Activated CD4-positive, alpha-beta memory T cell treated with anti-CD3 and anti-CD28 coated beads, Interleukin-2, amount 10 ng/mL, durations not matched to agents 7 days and 5 days (primary cell): Measurements from ENCODE around the gene PPP1R37. TPM values are rescaled to one million over a fixed set of nuclear protein-coding genes. Genes with fewer than 3 reads are reported as not detected.

Experiments used
- CTCF ChIA-PET: fragments of 350-600 bp; sonication (Branson Sonifier 250); formaldehyde crosslinking; loops from one replicate; lab custom pipeline; 2021; ENCODE audit warnings: antibody characterized with exemption, inconsistent platforms; lab: Charles Lee
- POLR2A ChIA-PET: fragments of 350-600 bp; sonication (Branson Sonifier 250); formaldehyde crosslinking; loops from one replicate; lab custom pipeline; 2021; ENCODE audit warnings: antibody characterized with exemption; lab: Charles Lee
- DNase-seq: peaks from one replicate; pipeline ENCODE4 v3.0.0-alpha.2; 2020
- H3K27ac Mint-ChIP-seq: one replicate; pipeline ENCODE4 v1.8.0; 2021; ENCODE audit warnings: mild to moderate bottlenecking, mixed read lengths
- H3K27me3 Mint-ChIP-seq: one replicate; pipeline ENCODE4 v1.8.0; 2021; ENCODE audit warnings: mixed read lengths
- H3K36me3 Mint-ChIP-seq: one replicate; pipeline ENCODE4 v1.8.0; 2021; ENCODE audit warnings: low read depth, mixed read lengths
- H3K4me1 Mint-ChIP-seq: one replicate; pipeline ENCODE4 v1.8.0; 2021; ENCODE audit warnings: mixed read lengths
- H3K4me3 Mint-ChIP-seq: one replicate; pipeline ENCODE4 v1.8.0; 2021; ENCODE audit warnings: mild to moderate bottlenecking, mixed read lengths
- H3K9me3 Mint-ChIP-seq: one replicate; pipeline ENCODE4 v1.8.0; 2021; ENCODE audit warnings: mixed read lengths
- total RNA-seq, 2 experiments: library from RNA; stranded (reverse); gene quantifications; one replicate each; pipeline ENCODE4 v1.2.3, GENCODE V29; 2021

PPP1R37 gene
- total RNA-seq, 2 experiments from 2014 or later = 16.3 to 16.4 TPM

- POLR2A ChIA-PET = interaction anchor here (1.8 to 3.1 kb wide), 4 partner anchors 11 to 88 kb away, joined by 7 to 40 read pairs (median 10); partner anchors contain the start of genes BLOC1S3, GEMIN7 and TRAPPC6A
- H3K4me1 Mint-ChIP-seq = peaks cover 62% of the 10 kb centered on the region
Observed at GRCh38 chr19:45090606-45091005, 2.4 kb upstream of the PPP1R37 start.

GRCh38 chr19:45091031-45091923 lies 1.7 kb upstream of the PPP1R37 start:
- H3K36me3 Mint-ChIP-seq = peaks cover 37% of the 10 kb centered on the region
- peak; percentile 97 for DNase-seq
- H3K27me3 Mint-ChIP-seq = no peaks in the 10 kb centered on the region
- peak overlapping the region; percentile 77 for H3K4me3 Mint-ChIP-seq
- H3K27ac Mint-ChIP-seq = peak overlapping the region; percentile 81
- no peaks in the 10 kb centered on the region for H3K9me3 Mint-ChIP-seq
- peaks cover 67% of the 10 kb centered on the region for H3K4me1 Mint-ChIP-seq
- ChIA-PET POLR2A (interaction anchor here (0.9 to 3.1 kb wide), 22 partner anchors 8 to 551 kb away, joined by 3 to 52 read pairs (median 8); partner anchors contain the start of genes BLOC1S3, CLASRP, CLPTM1 and GEMIN7), CTCF (interaction anchor here (0.5 to 2.8 kb wide), 13 partner anchors 12 to 1568 kb away, joined by 3 to 22 read pairs (median 4); partner anchors contain the start of genes BLOC1S3, GEMIN7 and TRAPPC6A)

More at GRCh38 chr19:45090606-45091005, 2.4 kb upstream of the PPP1R37 start:
- Mint-ChIP-seq H3K27me3 (no peaks in the 10 kb centered on the region), H3K9me3 (no peaks in the 10 kb centered on the region), H3K36me3 (peaks cover 37% of the 10 kb centered on the region), H3K27ac (no peak overlapping the region), H3K4me3 (no peak overlapping the region)
- no peak for DNase-seq
- CTCF ChIA-PET = no interaction called here

DNA sequence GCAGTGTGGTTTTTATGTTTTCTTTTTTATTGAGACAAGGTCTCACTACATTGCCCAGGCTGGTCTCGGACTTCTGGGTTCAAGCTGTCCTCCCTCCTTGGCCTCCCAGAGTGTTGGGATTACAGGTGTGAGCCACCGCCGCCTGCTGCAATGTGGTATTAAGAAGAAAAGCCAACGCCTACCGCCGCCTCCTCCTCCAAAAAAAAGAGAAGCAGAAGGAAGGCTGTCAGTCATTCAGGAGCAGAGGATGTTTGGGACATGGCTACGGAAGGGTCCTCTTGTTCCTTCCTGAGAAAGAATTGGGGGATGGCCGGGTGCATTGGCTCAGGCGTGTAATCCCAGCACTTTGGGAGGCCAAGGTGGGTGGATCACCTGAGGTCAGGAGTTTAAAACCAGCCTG lies 1.2 kb downstream of the PPP1R37 start:
- DNase-seq = no peak
- H3K27me3 Mint-ChIP-seq = no peaks in the 10 kb centered on the region
- CTCF ChIA-PET = no interaction called here
- H3K27ac Mint-ChIP-seq = peak overlapping the region; percentile 58
- H3K36me3 Mint-ChIP-seq = peaks cover 29% of the 10 kb centered on the region
- no peaks in the 10 kb centered on the region for H3K9me3 Mint-ChIP-seq
- POLR2A ChIA-PET = no interaction called here
- peak overlapping the region; percentile 77 for H3K4me3 Mint-ChIP-seq
- H3K4me1 Mint-ChIP-seq = peaks cover 57% of the 10 kb centered on the region

DNA sequence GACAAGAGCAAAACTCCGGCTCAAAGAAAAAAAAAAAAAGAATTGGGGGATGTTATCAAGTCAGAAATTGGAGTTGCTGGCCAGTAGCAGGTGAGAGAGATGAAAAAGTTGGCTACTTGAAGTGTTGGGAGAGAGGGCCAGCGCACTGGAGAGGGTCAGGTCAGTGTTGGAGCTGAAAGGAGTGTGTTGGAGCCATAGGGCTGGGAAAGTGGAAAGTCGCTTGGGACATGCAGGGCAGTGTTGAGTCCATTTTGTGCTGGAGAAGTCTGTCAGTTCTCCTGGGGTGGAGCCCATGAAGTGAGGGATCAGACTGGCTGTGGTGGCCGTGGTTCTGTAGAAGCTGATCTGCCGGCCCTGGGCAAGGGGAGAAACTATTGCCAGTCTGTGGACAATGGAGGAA lies 1.7 kb downstream of the PPP1R37 start:
- POLR2A ChIA-PET = interaction anchor here (0.6 kb wide), 1 partner anchor 16 kb away, joined by 3 read pairs; the partner anchor contains the start of gene GEMIN7
- CTCF ChIA-PET = no interaction called here
- Mint-ChIP-seq H3K4me1 (peaks cover 53% of the 10 kb centered on the region), H3K9me3 (no peaks in the 10 kb centered on the region), H3K36me3 (peaks cover 28% of the 10 kb centered on the region), H3K27ac (no peak overlapping the region), H3K4me3 (peak overlapping the region; percentile 48), H3K27me3 (no peaks in the 10 kb centered on the region)
- DNase-seq = no peak

GRCh38 chr19:45095496-45096413 lies 2.8 kb downstream of the PPP1R37 start:
- Mint-ChIP-seq H3K4me1 (peaks cover 51% of the 10 kb centered on the region), H3K4me3 (no peak overlapping the region), H3K9me3 (no peaks in the 10 kb centered on the region), H3K36me3 (peaks cover 17% of the 10 kb centered on the region), H3K27ac (no peak overlapping the region), H3K27me3 (no peaks in the 10 kb centered on the region)
- ChIA-PET CTCF (no interaction called here), POLR2A (no interaction called here)
- DNase-seq = no peak

DNA sequence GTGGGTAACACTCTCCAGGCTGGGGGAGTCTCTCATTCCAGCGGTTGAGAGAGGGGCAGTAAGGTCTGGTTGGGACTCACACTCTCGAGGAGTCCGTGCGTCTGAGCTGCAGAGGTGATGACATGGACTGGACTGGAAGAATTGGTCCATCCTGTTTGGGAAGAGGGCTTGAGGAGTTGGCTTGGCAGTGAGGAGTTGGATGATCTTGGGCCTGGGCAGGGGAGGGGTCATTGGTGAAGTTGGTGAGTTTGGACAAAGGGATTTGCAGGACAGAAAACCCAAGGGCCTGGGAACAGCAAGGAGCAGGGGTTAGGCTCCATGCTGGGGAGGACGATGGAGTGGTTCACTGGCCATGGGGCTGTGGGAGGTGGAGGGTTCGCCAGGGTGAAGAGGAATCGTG lies 3.7 kb downstream of the PPP1R37 start:
- POLR2A ChIA-PET = no interaction called here
- Mint-ChIP-seq H3K4me1 (peaks cover 44% of the 10 kb centered on the region), H3K27me3 (no peaks in the 10 kb centered on the region), H3K9me3 (no peaks in the 10 kb centered on the region), H3K27ac (no peak overlapping the region), H3K4me3 (no peak overlapping the region), H3K36me3 (peaks cover 10% of the 10 kb centered on the region)
- CTCF ChIA-PET = no interaction called here
- DNase-seq = no peak

GRCh38 chr19:45097450-45097775 lies 4.4 kb downstream of the PPP1R37 start:
- peaks cover 10% of the 10 kb centered on the region for H3K36me3 Mint-ChIP-seq
- peaks cover 40% of the 10 kb centered on the region for H3K4me1 Mint-ChIP-seq

GRCh38 chr19:45097776-45098520 lies 5.0 kb downstream of the PPP1R37 start:
- H3K36me3 Mint-ChIP-seq = peaks cover 10% of the 10 kb centered on the region
- H3K9me3 Mint-ChIP-seq = no peaks in the 10 kb centered on the region
- ChIA-PET POLR2A (no interaction called here), CTCF (interaction anchor here (1.4 kb wide), 1 partner anchor 28 kb away, joined by 3 read pairs; no protein-coding TSS in a partner anchor)
- no peak for DNase-seq
- H3K4me1 Mint-ChIP-seq = peaks cover 44% of the 10 kb centered on the region
- no peak overlapping the region for H3K27ac Mint-ChIP-seq
- H3K4me3 Mint-ChIP-seq = no peak overlapping the region
- no peaks in the 10 kb centered on the region for H3K27me3 Mint-ChIP-seq

More at GRCh38 chr19:45097450-45097775, 4.4 kb downstream of the PPP1R37 start:
- Mint-ChIP-seq H3K27me3 (no peaks in the 10 kb centered on the region), H3K9me3 (no peaks in the 10 kb centered on the region), H3K27ac (no peak overlapping the region), H3K4me3 (no peak overlapping the region)
- ChIA-PET CTCF (interaction anchor here (1.4 kb wide), 1 partner anchor 29 kb away, joined by 3 read pairs; no protein-coding TSS in a partner anchor), POLR2A (no interaction called here)
- no peak for DNase-seq

DNA sequence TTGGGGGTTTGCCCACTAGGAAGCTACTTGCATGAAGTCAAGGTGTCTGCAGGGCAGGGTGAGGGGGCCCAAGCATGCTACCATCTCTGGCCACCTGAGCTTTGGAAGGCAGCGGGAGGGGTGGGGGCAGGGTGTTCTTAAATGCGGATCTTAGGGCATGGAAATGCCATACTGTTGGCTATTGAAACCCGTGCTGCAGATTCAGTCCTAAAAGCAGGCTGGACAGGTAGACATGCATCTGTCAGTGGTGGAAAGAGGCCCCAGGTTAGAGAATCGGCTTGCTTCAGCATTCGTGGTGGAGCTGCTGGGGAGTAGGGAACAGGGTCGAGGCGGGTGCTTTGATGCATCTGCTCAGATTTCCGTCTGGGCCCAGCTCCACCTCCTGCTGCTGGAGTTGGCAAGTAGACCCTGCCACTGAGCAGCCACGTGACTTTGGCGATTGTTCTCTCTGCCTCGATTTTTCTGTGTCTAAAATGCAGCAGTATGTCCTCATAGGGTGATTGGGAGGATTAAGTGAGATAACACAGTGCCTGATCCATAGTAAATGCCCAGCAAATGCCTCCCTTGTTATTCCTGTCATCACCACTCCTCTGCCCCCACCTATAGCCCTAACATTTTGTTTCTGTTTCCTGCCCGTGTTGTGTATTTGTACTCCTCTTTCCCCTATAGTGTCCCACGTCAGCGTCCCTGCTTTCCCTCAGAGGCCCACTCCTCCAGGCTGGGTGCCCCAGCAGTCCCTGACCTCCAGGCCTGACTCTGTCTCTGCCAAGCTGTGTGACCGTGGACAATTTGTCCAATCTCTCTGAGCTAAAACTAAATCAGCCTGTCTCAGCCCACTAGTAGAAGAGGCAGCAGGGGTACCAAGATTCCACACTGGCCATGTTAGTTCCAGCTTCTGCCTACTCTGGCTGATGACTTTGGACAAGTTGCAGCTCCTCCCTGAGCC lies 5.8 kb downstream of the PPP1R37 start:
- Mint-ChIP-seq H3K27ac (no peak overlapping the region), H3K27me3 (no peaks in the 10 kb centered on the region), H3K4me1 (peaks cover 46% of the 10 kb centered on the region), H3K4me3 (no peak overlapping the region), H3K9me3 (no peaks in the 10 kb centered on the region), H3K36me3 (peaks cover 7% of the 10 kb centered on the region)
- ChIA-PET CTCF (interaction anchor here (1.1 to 1.4 kb wide), 2 partner anchors 27 to 28 kb away, joined by 3 read pairs; no protein-coding TSS in a partner anchor), POLR2A (no interaction called here)
- no peak for DNase-seq

DNA sequence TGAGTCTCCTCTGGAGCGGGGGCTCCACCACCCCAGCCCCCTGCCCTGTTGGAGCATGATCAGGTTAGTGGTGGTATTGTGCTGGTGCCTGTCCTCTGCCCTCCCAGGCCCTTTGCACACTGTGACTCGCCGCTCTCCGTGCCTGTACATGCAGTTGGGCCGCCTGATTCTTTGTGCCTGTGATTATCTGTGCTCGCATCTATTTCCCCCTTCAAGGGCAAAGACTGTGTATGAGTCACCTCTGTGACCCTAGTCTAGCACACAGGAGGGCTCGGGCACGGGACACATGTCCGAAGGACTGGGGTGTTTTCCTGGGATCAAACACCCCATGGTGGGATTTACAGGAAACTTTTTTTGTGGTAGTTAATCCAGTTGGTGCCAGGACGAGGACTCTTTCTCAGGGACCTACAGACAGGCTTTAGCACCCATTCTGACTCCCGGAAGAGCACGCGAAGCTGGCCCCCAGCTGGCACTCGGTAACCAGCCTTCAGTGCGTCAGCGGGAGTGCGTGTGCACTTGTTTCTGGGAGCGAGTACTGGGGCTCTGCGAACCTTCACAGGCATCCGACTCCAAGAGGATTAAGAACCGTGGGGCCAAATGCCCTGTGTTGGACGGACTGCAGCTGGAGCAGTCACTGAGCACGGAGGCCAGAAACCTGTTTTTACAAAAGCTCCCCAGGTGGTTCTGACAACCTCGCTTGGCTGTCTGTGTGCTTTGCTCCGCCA lies 6.7 kb downstream of the PPP1R37 start:
- ChIA-PET POLR2A (no interaction called here), CTCF (interaction anchor here (1.1 kb wide), 1 partner anchor 26 kb away, joined by 3 read pairs; no protein-coding TSS in a partner anchor)
- Mint-ChIP-seq H3K4me3 (no peak overlapping the region), H3K9me3 (no peaks in the 10 kb centered on the region), H3K36me3 (peaks cover 3% of the 10 kb centered on the region), H3K27ac (no peak overlapping the region), H3K4me1 (peaks cover 46% of the 10 kb centered on the region), H3K27me3 (no peaks in the 10 kb centered on the region)
- DNase-seq = no peak

DNA sequence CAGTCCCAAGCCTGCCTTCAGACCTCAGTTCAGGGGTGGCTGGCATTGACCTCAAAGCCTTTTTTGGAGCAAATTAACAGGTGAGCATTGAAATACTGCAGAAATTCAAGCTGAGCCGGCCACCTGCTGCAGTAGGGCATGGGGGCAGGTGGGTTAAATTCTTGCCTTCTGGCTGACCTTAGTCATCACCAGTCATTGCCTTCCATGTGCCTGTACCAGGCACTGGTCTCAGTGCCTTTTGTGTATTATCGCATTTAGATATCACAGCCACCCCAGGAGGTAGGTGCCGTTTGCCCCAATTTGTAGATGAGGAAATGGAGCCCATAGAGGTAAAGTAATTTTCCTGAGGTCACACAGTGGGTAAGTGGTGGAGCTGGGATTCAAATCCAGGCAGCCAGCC lies 7.2 kb downstream of the PPP1R37 start:
- ChIA-PET CTCF (no interaction called here), POLR2A (no interaction called here)
- no peaks in the 10 kb centered on the region for H3K27me3 Mint-ChIP-seq
- H3K9me3 Mint-ChIP-seq = no peaks in the 10 kb centered on the region
- no peak overlapping the region for H3K27ac Mint-ChIP-seq
- H3K4me1 Mint-ChIP-seq = peaks cover 46% of the 10 kb centered on the region
- H3K36me3 Mint-ChIP-seq = no peaks in the 10 kb centered on the region
- DNase-seq = no peak
- H3K4me3 Mint-ChIP-seq = no peak overlapping the region
